DOHH2 (cell line): ENCODE results near the gene ZPLD1.

Experiments used
- H3F3A ChIP-seq: fragments of 200-600 bp; sonication (generic), shearing (Covaris generic); 2 replicates; pipeline ENCODE4 v1.6.0; 2016; ENCODE audit warnings: antibody characterized with exemption, mild to moderate bottlenecking; ENCODE audit not compliant: control insufficient read depth, insufficient read depth
- H3K27ac ChIP-seq: fragments of 200-600 bp; sonication (generic); 2 replicates; pipeline ENCODE4 v1.5.1; 2014; ENCODE audit warnings: low read depth, mild to moderate bottlenecking, low read length, moderate library complexity
- H3K27me3 ChIP-seq: fragments of 200-600 bp; sonication (generic); 2 replicates; pipeline ENCODE4 v1.6.1; 2014; ENCODE audit warnings: mild to moderate bottlenecking, low read length, mixed read lengths; ENCODE audit not compliant: control insufficient read depth
- H3K36me3 ChIP-seq: fragments of 200-600 bp; sonication (generic); 2 replicates; pipeline ENCODE4 v1.6.1; 2014; ENCODE audit warnings: mild to moderate bottlenecking, low read length, moderate library complexity, mixed read lengths; ENCODE audit not compliant: control insufficient read depth
- H3K4me1 ChIP-seq: fragments of 200-600 bp; sonication (generic); 2 replicates; pipeline ENCODE4 v1.6.1; 2014; ENCODE audit warnings: mild to moderate bottlenecking, low read length, mixed read lengths; ENCODE audit not compliant: control insufficient read depth
- H3K4me2 ChIP-seq: fragments of 200-600 bp; sonication (generic); 2 replicates; pipeline ENCODE4 v1.6.0; 2014; ENCODE audit warnings: mild to moderate bottlenecking, low read length, moderate library complexity
- H3K4me3 ChIP-seq: fragments of 200-600 bp; sonication (generic); 2 replicates; pipeline ENCODE4 v1.5.1; 2014; ENCODE audit warnings: mild to moderate bottlenecking, low read length, mixed read lengths
- H3K79me2 ChIP-seq: fragments of 200-600 bp; sonication (generic); 2 replicates; pipeline ENCODE4 v1.6.1; 2014; ENCODE audit warnings: mild to moderate bottlenecking, low read length, mixed read lengths; ENCODE audit not compliant: control insufficient read depth
- H3K9me2 ChIP-seq: fragments of 200-600 bp; sonication (generic); replicated peaks from 2 replicates; pipeline ENCODE4 v1.6.1; 2014; ENCODE audit warnings: mild to moderate bottlenecking, low read length, mixed read lengths; ENCODE audit not compliant: control insufficient read depth
- H3K9me3 ChIP-seq: fragments of 200-600 bp; sonication (generic); 2 replicates; pipeline ENCODE4 v1.6.1; 2014; ENCODE audit warnings: antibody characterized with exemption, low read length, mixed read lengths; ENCODE audit not compliant: control insufficient read depth, insufficient read depth
- H4K20me1 ChIP-seq: fragments of 200-600 bp; sonication (generic); 2 replicates; pipeline ENCODE4 v1.6.0; 2014; ENCODE audit warnings: low read depth, mild to moderate bottlenecking, antibody characterized with exemption, low read length, moderate library complexity; ENCODE audit not compliant: control insufficient read depth, insufficient read depth
- EZH2phosphoT487 ChIP-seq: fragments of 200-600 bp; sonication (generic); IDR thresholded peaks from 2 replicates; pipeline ENCODE4 v1.6.1; 2017; ENCODE audit warnings: borderline replicate concordance, mild to moderate bottlenecking, antibody characterized with exemption, low read length, moderate library complexity, mixed read lengths
- TF ChIP-seq, protein P1 (sequence below): fragments of 200-600 bp; sonication (generic); IDR thresholded peaks from one replicate; pipeline ENCODE4 v1.5.1; 2014; ENCODE audit warnings: antibody characterized with exemption, mild to moderate bottlenecking, low read depth, low read length; ENCODE audit not compliant: poor library complexity, severe bottlenecking

Gene ZPLD1

DNA sequence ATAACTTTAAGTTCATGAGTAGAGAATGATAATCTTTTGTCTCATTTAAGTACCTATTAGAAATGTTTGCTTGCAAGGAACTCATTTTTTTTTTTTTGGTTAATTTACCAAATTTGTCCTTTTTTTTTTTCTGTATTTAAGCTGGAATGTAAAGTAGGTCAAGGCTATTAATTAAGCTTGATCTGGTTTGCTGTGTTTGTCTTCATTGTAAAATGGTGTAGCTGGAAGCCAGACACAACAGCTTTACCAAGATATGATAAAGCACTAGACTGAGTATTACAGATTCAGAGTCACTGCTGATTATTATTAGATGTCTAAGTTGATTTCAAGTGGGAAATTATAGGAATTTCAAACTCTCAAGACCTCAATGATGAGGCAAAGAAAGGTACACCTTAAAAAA is 15.0 kb upstream of the ZPLD1 start:
- Histone ChIP-seq H3K9me3 (no peaks in the 10 kb centered on the region), H3K27ac (no peak overlapping the region)
- no peak for TF ChIP-seq EZH2phosphoT487
- TF ChIP-seq, protein P1, sequence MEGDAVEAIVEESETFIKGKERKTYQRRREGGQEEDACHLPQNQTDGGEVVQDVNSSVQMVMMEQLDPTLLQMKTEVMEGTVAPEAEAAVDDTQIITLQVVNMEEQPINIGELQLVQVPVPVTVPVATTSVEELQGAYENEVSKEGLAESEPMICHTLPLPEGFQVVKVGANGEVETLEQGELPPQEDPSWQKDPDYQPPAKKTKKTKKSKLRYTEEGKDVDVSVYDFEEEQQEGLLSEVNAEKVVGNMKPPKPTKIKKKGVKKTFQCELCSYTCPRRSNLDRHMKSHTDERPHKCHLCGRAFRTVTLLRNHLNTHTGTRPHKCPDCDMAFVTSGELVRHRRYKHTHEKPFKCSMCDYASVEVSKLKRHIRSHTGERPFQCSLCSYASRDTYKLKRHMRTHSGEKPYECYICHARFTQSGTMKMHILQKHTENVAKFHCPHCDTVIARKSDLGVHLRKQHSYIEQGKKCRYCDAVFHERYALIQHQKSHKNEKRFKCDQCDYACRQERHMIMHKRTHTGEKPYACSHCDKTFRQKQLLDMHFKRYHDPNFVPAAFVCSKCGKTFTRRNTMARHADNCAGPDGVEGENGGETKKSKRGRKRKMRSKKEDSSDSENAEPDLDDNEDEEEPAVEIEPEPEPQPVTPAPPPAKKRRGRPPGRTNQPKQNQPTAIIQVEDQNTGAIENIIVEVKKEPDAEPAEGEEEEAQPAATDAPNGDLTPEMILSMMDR, result no peak

DNA sequence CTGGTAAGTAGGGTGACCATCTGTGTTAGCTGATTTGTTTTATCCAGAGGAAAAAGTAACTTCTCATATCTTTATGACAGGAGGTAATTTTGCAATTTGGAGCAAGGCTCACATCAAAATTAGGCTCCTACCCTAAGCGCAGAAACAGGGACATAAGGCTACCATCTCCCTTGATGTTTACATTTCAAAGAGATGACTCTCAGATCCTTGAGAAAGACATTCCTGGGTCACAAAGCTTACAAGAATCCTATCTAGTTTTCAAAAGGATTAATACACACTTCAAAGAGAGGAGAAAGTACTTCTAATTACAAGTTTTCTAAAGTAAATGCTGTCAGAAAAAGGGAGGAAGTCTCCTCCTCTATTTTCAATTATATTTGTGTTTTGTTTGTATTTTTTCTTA is 7.0 kb downstream of the ZPLD1 start:
- no peaks in the 10 kb centered on the region for H3K79me2 ChIP-seq
- H3K27me3 ChIP-seq, result no peaks in the 10 kb centered on the region
- H3F3A ChIP-seq, result no peaks in the 10 kb centered on the region
- no peaks in the 10 kb centered on the region for H4K20me1 ChIP-seq
- H3K9me3 ChIP-seq, result no peaks in the 10 kb centered on the region
- TF ChIP-seq EZH2phosphoT487, result no peak
- TF ChIP-seq, protein P1, result no peak
- H3K9me2 ChIP-seq, result no peaks in the 10 kb centered on the region
- H3K36me3 ChIP-seq, result no peaks in the 10 kb centered on the region
- H3K4me2 ChIP-seq, result no peak overlapping the region
- no peak overlapping the region for H3K4me3 ChIP-seq
- no peaks in the 10 kb centered on the region for H3K4me1 ChIP-seq
- H3K27ac ChIP-seq, result no peak overlapping the region

More for the DNA sequence above, 15.0 kb upstream of the ZPLD1 start:
- no peak overlapping the region for H3K4me2 ChIP-seq
- H3K9me2 ChIP-seq, result no peaks in the 10 kb centered on the region; the same call in 1 of the 2 replicates
- H3K79me2 ChIP-seq, result no peaks in the 10 kb centered on the region
- H3K27me3 ChIP-seq, result no peaks in the 10 kb centered on the region
- H3K4me1 ChIP-seq, result no peaks in the 10 kb centered on the region
- H3K4me3 ChIP-seq, result no peak overlapping the region
- no peaks in the 10 kb centered on the region for H3K36me3 ChIP-seq
- no peaks in the 10 kb centered on the region for H4K20me1 ChIP-seq
- H3F3A ChIP-seq, result no peaks in the 10 kb centered on the region

DNA sequence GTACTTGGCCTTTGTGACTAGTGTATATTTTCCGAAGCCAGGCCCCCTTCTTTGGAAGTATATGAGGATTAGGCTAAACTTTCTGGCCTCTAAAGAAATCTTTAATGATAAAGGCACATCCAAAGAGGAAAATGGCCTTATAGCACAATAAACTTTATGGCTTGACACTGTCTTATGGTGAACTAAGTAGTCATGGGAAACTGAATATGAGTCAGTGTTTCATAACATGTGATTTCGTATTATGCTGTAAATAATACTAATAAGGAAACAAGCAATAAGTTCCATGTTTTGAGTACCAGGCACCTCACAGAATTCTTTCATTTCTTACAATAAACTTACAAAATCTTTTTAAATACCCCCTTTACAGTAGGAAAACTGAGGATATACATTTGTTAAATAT is 8.2 kb downstream of the ZPLD1 start:
- H3K27me3 ChIP-seq, result no peaks in the 10 kb centered on the region
- TF ChIP-seq, protein P1, result no peak
- no peaks in the 10 kb centered on the region for H3K9me2 ChIP-seq
- no peaks in the 10 kb centered on the region for H3K9me3 ChIP-seq
- no peaks in the 10 kb centered on the region for H3F3A ChIP-seq
- H3K4me1 ChIP-seq, result no peaks in the 10 kb centered on the region
- H3K4me2 ChIP-seq, result no peak overlapping the region
- H3K79me2 ChIP-seq, result no peaks in the 10 kb centered on the region
- no peak overlapping the region for H3K27ac ChIP-seq
- no peaks in the 10 kb centered on the region for H4K20me1 ChIP-seq
- H3K4me3 ChIP-seq, result no peak overlapping the region
- no peaks in the 10 kb centered on the region for H3K36me3 ChIP-seq

DNA sequence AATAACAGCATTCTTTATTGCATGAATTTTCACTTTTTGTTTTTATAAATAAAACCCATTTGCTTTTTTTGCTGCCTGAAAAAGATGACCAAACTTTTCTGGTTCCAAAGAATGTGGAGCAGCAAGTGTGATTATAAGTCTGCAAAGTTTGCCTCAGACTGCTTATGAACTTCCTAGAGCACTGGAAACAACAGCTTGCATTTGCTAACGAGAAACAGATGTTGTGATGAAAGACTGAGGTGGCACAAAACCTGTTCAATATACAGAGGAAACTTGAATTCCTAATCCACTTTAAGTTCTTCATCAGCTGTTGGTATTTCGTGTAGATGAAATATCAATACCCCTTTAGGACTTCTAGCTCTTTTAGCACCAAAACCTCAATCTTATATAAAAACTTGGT is 9.3 kb downstream of the ZPLD1 start:
- TF ChIP-seq, protein P1, result no peak
- no peak for TF ChIP-seq EZH2phosphoT487
- no peaks in the 10 kb centered on the region for H3K79me2 ChIP-seq
- no peak overlapping the region for H3K4me2 ChIP-seq
- no peaks in the 10 kb centered on the region for H3K9me2 ChIP-seq
- H3K4me1 ChIP-seq, result no peaks in the 10 kb centered on the region
- H3K27me3 ChIP-seq, result no peaks in the 10 kb centered on the region
- H3K4me3 ChIP-seq, result no peak overlapping the region
- no peaks in the 10 kb centered on the region for H4K20me1 ChIP-seq
- H3K9me3 ChIP-seq, result no peaks in the 10 kb centered on the region
- H3K27ac ChIP-seq, result no peak overlapping the region
- no peaks in the 10 kb centered on the region for H3F3A ChIP-seq
- H3K36me3 ChIP-seq, result no peaks in the 10 kb centered on the region
